D721Med (cell line): ENCODE results near the gene IRS1.

Source experiments
- DNase-seq: peaks from one replicate; pipeline ENCODE4 v3.0.0; 2011; ENCODE audit warnings: low spot score; ENCODE audit not compliant: insufficient read length
- FAIRE-seq: peaks from 2 replicates; lab custom pipeline; 2011; peaks lifted over from hg19 to GRCh38; lab: Jason Lieb, UNC
- CTCF ChIP-seq: IDR thresholded peaks from 2 replicates; pipeline ENCODE4 v1.5.1; 2012; ENCODE audit warnings: mild to moderate bottlenecking, control low read depth; ENCODE audit not compliant: insufficient read depth; ENCODE audit errors: missing control alignments

The IRS1 gene

GRCh38 chr2:226773291-226773690 lies 26.3 kb downstream of the IRS1 start:
- DNase-seq (no peak), FAIRE-seq (no peak)

GRCh38 chr2:226772389-226773179 lies 27.0 kb downstream of the IRS1 start:
- no peak for TF ChIP-seq CTCF

More at GRCh38 chr2:226773291-226773690, 26.3 kb downstream of the IRS1 start:
- no peak for TF ChIP-seq CTCF

GRCh38 chr2:226771067-226771466 lies 28.6 kb downstream of the IRS1 start:
- DNase-seq (no peak), FAIRE-seq (no peak)
- TF ChIP-seq CTCF, result no peak

More at GRCh38 chr2:226772389-226773179, 27.0 kb downstream of the IRS1 start:
- no peak for DNase-seq
- FAIRE-seq, result peak; percentile 46

- DNase-seq, result no peak
- no peak for FAIRE-seq
- no peak for TF ChIP-seq CTCF
These were observed 32.4 kb downstream of the IRS1 start for GRCh38 chr2:226767056-226767813.

GRCh38 chr2:226766352-226767055 lies 33.1 kb downstream of the IRS1 start:
- no peak for DNase-seq
- TF ChIP-seq CTCF, result no peak
- FAIRE-seq, result peak; percentile 79

- TF ChIP-seq CTCF, result no peak
- FAIRE-seq (no peak), DNase-seq (no peak)
These were observed 36.3 kb downstream of the IRS1 start for GRCh38 chr2:226763320-226763719.
